ENCODE results near the gene VPS26C.

VPS26C gene

GRCh38 chr21:37200641-37201480 lies 66.3 kb downstream of the VPS26C start:
- no peak for DNase-seq

GRCh38 chr21:37199057-37199924 lies 67.8 kb downstream of the VPS26C start:
- DNase-seq, result no peak

DNA sequence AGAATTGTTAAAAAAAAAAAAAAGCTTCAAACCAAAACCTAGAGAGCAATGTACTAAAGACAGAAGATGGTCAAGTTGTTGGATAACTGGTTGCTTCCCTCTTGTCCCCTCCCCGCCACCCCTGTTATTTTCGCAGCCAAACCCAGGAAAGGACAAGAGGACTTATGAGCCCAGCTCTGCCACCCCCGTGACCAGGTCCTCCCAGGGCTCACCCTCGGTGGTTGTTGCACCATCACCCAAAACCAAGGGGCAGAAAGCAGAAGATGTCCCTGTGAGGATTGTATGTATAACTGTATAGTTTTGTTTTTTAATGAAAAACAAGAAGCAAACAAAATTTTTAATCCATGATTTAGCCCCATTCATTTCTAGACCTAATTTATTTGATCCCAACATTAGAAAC lies 69.4 kb downstream of the VPS26C start:
- DNase-seq, result no peak

DNA sequence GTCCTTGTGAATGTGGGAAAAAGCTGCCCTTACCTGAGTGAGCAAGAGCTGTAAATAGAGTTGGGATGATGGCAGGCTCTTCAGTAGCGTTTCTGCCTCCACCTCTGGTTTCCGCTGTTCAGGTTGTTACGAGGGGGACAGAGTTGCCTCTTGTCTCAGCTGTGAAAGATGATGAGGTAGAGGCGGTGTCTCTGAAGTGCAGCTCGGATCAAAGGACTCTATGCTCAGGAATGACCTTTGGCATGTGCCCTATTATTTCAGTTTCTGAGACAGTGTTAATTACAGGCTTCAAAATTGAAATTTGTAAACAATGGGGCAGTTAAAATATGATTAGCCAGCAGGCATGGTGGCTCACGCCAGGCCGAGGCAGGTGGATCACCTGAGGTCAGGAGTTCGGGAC lies 70.3 kb downstream of the VPS26C start:
- DNase-seq, result no peak

- no peak for DNase-seq
Observed at GRCh38 chr21:37195610-37196009, 71.5 kb downstream of the VPS26C start.

DNA sequence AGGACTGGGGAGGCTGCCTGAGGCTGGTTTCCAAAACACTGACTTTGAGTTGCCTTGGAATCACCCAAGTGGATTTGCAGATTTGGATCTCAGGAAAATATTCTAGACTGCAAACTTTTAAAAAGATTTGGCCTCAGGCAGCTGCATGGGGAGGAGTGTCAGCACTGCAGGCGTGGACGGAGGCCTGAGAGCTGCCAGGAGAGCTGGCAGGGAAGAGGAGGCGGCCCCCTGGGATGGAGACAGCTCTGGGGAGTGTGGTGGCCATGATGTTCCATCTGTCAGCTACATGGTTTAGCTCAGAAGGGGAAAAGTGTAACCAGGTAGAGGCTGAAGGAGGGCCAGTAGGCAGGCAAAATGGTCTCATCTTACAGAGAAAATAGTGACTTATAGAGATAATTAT lies 72.1 kb downstream of the VPS26C start:
- no peak for DNase-seq

- DNase-seq, result no peak
Observed at GRCh38 chr21:37193676-37194075, 73.5 kb downstream of the VPS26C start.

GRCh38 chr21:37193006-37193405 lies 74.1 kb downstream of the VPS26C start:
- DNase-seq, result no peak

GRCh38 chr21:37192019-37192418 lies 75.1 kb downstream of the VPS26C start:
- no peak for DNase-seq

DNA sequence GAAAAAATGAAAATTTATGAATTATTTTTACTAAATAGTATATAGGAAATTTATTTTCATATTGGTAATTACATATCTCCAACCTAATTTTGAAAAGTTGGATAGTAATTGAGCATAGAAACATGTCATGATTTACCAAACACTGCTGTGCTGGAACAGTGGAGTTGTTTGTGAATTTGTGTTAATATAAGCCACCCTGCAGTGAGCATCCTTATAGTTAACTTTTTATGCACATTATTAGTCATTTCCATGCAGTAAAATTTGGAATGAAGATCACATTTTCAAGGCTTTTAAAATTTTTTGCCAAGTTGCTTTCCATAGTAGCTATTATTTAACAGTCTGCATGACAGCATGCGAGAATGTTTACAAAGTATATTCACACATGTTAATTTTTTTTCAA lies 78.3 kb downstream of the VPS26C start:
- no peak for DNase-seq

DNA sequence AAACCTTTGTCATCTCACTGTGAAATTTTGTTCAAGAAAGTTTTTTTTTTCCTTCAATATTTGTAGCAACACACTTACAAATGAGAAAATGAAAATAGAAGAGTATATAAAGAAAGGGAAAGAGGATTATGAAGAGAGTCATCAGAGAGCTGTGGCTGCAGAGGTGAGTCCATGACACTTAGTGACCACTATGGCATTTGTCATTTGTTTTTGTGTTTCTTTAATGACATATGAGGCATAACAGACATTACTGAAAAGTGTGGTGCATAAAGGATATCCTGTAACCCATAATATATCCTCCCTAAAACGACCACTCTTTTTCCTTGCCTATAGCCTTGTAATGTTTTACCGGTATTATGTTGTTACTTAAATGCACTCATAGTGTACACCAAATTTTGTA lies 80.2 kb downstream of the VPS26C start:
- DNase-seq, result no peak

- no peak for DNase-seq
Observed at GRCh38 chr21:37184784-37185593, 82.1 kb downstream of the VPS26C start.

DNA sequence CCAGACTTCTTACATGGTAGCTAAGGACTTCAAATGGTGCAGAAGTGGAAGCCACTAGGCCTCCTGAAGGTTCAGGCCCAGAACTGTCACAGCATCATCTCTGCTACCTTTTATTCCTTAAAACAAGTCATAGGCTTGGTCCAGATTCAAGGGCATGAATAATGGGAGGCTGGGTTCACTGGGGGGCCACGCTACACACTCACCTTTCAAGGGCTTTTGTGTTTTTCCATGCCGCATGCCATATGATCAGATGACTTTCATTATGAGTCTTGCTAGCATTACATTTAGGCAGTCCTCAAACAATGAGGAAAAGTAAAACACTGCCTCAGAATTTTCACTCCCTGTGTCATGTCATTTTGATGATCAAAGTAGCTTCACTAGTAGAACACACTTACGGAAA lies 83.4 kb downstream of the VPS26C start:
- DNase-seq, result no peak

GRCh38 chr21:37182222-37182621 lies 84.9 kb downstream of the VPS26C start:
- DNase-seq, result no peak

DNA sequence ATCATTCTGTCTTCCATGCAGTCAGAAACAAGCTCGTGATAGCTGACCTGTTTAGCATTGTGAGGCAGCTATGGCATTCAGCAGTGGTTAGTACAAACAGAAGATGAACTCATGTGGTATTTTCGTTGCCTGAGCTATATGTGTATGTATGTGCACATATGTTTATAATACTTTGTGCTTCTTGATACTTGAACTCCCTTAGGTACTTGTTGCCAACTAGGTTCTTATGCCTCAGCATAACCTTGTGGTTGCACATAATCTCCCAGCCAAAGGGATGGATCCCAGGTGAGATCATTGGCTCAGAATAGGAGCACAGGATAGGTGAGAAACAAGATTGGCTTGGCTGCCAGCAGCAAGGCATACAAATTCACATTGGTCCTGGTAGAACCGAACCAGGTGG lies 86.1 kb downstream of the VPS26C start:
- no peak for DNase-seq

GRCh38 chr21:37176716-37177115 lies 90.4 kb downstream of the VPS26C start:
- DNase-seq, result no peak

Data from activated CD4-positive, alpha-beta T cell treated with anti-CD3 and anti-CD28 coated beads for 1 hour (primary cell).